HG02973 (cell line): Measurements from ENCODE around the gene BAIAP3.
A peak's percentile ranks its signal among the peaks of the same experiment; 100 is the strongest.

Source experiments
- ATAC-seq: cut with Tn5 transposase; IDR thresholded peaks from one replicate; pipeline ENCODE4 v1.9.1; 2021; ENCODE audit warnings: moderate library complexity; ENCODE audit not compliant: unreplicated experiment

Gene BAIAP3

DNA sequence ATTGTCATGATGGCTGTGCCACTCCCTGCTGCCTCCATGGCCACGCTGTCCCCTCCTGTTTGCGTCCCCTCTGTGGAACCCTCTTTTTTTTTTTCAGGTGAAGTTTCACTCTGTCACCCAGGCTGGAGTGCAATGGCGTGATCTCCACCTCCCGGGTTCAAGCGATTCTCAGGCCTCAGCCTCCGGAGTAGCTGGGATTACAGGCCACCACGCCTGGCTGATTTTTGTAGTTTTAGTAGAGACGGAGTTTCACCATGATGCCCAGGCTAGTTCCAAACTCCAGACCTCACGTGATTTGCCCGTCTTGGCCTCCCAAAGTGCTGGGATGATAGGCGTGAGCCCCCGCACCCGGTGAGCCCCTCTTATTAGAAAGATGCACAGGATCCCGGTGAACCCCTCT is 35.0 kb upstream of the BAIAP3 start:
- no peak for ATAC-seq

DNA sequence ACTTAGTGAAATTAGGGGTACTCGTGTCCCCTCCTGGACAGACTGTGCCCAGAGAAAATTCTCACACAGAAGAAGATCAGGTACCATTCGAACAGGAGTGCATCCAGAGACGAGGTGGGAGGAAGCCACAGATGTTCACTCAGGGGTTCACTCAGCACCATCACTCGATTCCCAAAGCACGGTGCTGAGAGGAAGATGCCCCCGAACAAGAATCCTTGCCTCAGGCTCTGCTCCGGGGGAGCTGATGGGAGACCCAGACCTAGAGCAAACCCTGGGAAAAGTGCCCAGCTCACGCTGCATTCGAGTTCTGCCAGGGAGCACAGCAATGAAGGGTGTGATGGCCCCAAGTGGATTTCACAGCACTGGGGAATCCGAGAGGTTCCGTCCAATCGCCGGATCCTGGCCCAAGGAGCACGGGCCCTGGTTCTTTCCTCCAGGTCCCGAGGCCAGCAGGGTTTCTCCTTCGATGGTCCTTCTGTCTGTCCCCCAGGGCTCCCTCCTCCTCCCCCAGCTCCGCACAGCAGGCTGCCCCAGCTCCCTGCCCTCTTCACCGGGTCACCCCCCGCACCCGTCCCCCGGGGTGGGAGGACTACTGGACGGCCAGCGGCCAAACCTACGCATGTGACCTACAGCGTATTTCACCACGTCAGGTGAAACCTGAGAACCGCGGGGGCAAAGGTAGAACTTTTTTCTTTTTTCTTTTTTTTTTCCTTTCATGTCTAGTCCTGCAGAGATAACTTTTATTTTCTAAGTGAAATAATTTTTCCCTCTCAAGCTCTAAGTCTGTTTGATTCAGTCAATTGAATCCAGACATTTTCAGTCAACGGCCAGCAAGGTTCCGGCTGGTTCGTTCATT is 34.2 kb upstream of the BAIAP3 start:
- ATAC-seq = no peak

DNA sequence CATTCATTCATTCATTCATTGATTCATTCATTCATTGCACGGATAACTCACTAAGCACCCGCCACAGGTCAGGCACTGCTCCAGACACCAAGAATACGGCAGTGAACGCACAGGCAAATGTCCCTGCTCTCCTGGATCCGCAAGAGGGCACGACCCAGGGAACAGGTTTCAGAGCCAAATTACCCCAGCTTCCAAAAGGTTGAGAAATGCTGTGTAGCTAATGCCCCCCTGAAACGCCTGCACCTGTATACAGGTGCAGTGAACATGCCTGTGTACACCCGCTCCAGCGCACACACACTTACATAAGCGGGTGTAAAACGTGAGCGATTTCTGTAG is 33.6 kb upstream of the BAIAP3 start:
- ATAC-seq = no peak

DNA sequence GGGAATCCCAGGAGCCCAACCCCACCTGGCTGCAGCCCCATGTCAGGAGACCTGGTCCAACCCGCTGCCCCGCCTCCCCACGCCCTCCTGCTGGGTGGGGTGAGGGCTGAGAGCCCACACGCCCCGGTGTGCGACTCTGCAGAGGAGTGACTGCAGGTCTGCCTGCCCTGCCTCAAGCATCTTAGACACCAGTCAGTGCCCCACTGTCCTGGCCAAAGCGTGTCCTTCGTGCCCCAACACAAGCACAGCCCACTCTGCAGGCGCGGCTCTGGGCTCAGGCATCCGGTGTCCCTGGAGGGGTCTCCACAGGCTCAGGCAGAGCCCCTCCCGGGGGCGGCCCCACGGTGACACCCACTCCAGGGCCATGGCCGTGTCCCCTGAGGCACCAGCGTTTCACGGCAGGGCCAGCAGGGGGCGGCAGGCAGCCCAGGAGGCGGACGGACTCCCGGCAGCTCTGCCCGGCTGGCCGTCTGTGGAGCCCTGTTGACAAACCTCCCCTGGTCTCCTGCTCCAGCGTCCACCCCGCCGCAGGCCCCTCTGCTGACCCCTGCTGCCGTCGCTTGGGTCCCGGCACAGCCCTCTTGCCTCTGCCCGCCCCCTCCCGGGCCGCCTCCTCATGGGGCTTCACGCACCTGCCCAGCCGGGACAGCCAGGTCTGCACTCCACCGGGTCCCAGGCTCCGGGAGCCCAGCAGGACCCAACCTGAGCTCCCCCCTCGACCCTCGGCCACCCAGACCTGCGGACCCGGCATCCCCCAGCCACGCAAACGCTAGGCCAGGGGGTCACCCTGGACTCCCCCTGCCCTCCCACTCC is 32.6 kb upstream of the BAIAP3 start:
- ATAC-seq = no peak

DNA sequence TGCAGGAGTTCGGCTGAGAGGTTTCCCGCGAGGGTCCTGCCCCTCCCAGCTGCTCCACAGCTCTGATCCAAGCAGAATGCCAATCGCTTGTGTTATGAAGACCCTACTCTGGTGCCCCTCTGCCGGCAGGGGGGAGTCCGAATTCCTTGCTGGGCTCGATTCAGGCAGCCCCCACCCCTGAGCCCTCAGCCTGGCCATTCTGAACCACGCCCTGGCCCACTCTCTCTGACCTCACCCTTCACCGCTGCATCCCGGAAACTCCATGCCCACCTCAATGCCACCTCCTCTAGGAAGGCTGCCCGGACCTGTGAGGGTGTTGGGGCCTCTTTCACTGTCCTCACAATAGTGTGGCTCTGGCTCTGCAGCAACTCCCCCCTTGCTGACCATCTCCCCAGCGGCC is 31.9 kb upstream of the BAIAP3 start:
- ATAC-seq = no peak

DNA sequence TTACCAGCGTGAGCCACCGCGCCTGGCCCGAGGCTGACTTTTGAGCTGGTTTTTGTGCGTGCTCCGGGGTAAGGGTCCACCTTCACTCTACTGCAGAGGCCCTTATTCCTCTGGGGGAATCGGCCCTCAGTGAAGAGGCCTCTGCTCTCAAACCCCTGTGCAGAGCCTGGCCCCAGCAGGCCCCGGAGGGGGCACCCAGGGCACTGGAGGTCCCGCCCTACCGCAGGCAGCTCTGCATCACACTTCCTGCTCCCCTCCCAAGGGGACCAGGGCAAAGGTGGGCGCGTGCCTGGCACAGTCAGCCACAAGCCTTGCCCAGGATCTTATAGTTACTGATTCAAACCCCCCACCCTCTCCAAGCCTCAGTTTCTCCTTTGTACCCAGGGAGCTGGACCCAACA is 27.6 kb upstream of the BAIAP3 start:
- no peak for ATAC-seq

DNA sequence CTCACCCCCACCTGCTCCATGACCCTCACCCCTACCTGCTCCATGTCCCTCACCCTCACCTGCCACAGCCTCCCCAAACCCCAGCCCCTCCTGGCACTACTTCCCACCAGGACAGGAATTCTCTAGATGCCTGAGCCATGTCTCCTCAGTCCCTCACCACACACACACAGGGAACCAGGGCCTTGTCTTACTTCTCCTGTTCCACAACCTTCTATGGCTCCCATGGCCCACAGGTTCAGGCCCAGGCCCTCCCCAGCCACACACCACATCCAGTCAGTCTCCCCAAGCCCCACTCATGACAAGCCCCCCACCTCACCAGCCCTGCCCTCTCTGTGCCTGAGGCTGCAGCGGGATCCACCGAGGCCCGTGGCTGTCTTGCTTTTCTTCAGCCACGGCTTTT is 27.1 kb upstream of the BAIAP3 start:
- ATAC-seq = no peak

DNA sequence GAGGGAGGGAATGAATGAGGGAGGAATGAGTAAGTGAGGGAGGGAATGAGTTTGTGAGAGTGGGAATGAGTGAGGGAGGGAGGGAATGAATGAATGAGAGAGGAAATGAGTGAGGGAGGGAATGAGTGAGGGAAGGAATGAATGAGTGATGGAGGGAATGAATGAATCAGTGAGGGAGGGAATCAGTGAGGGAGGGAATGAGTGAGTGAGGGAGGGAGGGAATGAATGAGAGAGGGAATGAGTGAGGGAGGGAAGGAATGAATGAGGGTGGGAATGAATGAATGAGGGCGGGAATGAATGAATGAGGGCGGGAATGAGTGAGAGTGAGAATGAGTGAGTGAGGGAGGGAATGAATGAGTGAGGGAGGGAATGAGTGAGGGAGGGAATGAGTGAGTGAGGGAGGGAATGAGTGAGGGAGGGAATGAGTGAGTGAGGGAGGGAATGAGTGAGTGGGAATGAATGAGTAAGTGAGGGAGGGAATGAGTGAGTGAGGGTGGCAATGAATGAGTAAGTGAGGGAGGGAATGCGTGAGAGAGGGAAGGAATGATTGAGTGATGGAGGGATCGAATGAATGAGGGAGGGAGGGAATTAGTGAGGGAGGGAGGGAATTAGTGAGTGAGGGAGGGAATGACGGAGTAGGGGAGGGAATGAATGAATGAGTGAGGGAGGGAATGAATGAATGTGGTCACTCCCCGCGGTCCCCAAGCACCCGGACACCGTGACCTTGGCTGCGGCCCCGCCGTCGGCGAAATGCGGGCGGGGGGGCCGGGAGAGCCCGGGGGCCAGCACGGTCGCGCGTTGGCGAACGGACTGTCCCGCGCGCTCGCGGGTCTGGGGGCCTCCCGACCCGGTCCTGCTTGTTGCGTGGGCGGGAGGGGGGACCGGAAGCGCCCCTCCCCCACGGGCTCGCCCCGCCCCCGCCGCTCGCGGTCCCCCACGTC is 25.1 kb upstream of the BAIAP3 start:
- ATAC-seq = peak; percentile 12

DNA sequence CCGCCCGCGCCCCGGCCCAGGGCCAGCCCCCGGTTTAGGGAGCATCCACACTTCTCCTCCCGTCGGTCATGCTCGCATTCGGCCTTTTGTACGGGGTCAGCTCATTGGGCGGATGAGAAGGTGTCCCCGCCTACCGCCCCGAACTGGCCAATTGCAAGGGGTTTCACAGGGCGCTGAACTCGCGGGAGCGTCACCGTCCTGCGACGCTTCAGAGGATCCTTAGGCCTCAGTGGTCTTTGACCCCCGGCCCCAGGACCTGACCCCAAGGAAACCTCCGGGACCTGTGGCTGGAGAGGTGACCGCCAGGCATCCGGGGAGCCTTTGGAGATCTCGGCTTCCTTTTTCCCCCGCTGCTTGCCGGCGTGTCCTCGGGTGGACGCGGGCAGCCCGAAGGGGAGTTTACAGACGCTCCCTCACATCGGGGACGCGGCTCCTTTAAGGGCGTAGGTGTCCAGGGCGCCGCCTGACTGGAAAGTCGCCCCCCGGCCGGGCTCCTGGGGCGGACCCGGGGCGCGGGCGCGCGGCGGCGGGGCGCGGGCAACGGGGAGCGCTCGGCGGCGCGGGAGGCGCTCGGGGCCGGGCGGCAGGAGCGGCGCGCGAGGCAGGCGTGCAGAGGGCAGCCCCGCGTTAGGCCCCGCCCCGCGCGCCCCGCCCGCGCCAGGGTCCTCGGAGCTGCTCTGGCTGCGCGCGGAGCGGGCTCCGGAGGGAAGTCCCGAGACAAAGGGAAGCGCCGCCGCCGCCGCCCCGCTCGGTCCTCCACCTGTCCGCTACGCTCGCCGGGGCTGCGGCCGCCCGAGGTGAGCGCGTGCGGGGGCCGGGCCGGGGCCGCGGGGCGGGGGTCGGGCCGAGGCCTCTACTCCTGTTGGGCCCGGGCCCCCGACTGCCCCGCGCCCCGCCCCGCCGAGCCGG is 24.2 kb upstream of the BAIAP3 start, which contains the start of gene UBE2I:
UBE2I (plus strand) TSS at position 660 of the 909 bp plus-strand sequence. CDS start 4,395 bp downstream, outside the sequence.
- ATAC-seq = peak; percentile 49

DNA sequence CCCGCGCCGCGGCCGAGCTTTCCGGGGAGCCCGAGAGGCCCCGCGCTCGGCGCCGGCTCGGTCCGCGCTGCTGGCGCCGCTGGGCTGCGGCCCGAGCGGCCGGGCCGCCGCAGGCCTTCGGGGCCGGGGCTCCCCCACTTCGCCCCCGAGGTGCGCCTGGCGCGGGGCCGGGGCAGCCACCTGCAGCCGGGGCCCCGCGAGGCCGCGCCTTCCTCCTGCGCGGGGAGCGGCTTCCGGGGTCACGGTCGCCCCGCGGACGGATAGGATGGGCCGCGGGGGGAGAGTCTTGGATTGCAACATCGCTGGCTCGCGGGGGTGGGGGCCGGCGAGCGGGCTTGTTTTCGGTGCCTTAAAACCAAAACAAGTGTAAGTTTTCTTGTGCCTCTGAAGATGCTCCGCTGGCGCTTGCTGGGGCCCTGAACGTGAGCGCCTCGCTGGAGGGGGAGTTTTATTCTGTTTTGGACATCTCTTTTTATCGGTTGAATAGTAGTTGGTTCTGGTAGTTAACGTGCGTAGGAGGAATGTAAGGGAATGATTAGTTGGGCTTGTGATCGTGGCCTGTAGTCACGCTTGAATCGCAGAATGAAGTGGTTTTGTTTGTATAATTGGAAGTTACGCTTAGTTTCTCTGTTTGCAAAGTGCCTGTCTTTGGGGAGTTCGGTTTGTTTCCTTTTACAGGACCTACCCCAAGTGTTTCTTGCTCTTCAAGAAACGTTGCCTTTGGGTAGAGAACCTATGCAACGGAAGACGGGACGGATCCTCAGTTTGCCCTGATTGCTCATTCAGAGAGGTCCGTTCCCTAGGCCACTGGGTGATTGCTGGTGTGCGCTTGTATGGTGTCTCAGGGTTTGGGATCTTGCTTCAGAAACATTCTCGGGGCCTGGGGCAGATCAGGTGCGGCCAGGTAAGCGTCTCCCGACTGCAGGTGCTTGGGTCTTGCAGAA is 23.3 kb upstream of the BAIAP3 start:
- peak; percentile 11 for ATAC-seq

DNA sequence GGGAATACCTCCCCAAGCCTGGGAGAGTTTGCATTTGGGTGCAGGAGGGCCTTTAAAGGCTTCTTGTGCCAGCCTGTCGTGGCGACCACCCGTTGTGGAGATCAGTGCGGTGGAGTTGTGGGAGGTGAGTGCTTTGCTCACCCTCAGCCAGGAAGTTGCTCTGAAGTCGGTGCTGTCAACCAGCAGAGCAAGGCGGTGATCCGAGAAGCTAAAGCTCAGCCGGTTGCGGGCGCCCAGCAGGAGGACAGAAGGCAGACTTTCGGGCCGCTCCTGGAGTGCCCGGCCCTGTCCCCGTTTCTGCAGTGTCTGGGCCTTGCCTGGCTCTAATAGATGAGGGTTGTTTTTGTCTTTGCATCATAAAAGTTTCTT is 22.6 kb upstream of the BAIAP3 start:
- no peak for ATAC-seq

DNA sequence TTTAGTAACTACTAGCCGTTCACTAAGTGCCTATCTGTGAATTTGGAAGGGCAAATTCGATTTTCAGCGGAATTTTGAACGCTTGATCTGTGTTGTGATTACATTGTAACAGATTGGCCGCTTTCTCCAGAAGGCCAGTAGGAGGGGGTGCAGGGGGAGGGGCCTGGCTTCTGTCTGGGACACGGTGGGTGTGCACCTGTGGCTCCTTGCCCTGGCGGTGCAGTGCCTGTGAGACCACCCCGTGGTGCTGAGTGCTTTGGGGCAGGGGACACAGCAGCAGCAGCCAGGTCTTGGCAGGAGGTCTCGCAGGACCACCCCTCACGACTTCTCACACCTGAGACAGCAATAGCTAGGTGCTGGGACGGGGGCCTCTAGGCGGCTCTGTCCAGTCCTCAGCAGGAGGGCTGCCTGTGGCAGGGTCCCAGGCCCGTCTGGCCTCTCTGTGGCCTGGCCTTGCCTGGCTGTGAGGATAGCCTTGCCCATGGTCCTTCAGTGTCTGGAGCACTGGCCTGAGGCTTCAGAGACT is 22.2 kb upstream of the BAIAP3 start:
- no peak for ATAC-seq

DNA sequence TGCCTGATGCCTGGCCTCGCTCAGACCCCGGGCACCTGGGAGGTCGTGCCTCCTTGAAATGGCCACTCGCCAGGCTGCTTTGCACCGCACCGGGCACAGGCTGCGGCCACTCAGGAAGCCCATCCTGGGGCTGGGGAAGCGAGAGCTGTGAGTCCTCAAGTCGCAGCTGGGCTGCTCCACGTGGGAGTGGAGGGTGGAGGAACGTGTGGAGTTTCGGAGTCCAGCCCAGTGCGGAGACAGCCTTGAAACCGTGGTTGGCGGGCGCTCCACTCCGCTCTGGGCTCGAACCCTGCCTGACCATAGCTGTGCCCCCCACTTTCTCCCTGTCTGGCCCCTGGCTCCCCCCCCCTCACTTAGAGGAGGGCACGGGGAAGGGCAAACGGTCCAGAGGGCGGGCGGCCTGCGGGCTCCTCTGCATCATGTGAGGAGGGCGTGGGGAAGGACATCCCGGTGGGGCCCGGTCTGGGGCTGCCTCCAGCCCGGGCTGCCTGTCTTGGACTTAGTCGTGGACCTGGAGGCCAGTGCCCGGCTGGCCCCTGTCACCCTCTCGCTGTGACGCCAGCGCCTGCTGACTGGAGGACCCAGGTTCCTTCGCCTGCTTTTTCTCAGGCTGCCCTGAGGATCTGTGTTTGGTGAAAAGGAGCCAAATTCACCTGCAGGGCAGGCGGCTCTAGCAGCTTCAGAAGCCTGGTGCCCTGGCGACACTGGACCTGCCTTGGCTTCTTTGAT is 21.5 kb upstream of the BAIAP3 start:
- ATAC-seq = no peak

DNA sequence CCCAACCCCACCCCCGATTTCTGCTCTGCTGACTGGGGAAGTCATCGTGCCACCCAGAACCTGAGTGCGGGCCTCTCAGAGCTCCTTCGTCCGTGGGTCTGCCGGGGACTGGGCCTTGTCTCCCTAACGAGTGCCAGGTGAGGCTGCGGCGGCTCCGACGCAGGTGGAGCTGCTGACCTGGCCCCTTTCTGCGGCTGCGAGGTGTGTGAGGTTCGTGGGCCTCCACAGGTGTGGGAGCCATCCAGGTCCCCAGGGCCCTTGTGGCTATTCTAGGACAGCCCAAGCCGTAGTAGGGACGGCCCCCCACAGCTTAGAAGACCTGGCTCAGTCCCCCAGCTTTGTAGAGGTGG is 21.0 kb upstream of the BAIAP3 start:
- ATAC-seq = no peak

DNA sequence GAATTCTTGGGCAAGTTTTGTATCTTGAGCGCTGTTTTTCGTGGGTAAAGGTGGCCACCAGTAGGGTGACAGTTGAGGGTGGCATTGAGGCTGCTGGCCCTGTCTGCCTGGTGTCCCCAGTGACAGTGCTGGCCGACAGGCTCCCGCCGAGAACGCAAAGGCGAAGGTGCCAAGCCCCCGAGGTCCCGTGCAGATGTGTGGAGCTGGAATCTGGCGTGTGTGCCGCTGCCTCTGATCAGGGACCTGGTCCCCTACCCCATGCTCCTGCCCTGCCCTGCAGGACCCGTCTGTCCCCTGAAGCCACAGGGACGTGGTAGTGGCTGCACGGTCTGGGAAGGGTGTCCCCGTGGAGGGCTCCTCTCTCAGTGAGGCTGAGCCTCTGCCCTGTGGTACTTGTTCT is 20.5 kb upstream of the BAIAP3 start:
- no peak for ATAC-seq

DNA sequence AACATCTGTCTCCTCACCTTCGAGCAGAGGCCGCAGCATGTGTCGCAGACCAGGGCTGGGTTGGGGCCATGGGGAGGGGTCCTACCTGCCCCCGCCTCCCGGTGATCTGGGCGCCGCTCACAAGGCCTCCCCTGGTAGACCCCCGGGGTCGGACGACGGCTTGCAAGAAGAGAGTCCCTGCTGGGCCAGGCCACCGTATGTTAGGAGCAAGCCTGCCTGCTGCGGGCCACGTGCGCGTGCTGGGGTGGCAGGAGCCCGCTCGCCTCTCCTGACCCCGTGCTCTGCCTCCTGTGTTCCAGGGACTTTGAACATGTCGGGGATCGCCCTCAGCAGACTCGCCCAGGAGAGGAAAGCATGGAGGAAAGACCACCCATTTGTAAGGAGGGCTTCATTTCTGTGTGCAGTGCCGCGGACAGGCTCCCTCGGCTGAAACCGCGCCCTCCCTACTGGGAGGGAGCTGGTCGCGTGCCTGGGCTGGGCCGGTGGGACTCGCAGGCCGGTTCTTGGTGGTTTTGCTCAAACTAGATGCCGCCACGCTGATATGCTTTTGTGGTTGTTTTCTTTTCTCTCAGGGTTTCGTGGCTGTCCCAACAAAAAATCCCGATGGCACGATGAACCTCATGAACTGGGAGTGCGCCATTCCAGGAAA is 19.6 kb upstream of the BAIAP3 start:
- no peak for ATAC-seq

DNA sequence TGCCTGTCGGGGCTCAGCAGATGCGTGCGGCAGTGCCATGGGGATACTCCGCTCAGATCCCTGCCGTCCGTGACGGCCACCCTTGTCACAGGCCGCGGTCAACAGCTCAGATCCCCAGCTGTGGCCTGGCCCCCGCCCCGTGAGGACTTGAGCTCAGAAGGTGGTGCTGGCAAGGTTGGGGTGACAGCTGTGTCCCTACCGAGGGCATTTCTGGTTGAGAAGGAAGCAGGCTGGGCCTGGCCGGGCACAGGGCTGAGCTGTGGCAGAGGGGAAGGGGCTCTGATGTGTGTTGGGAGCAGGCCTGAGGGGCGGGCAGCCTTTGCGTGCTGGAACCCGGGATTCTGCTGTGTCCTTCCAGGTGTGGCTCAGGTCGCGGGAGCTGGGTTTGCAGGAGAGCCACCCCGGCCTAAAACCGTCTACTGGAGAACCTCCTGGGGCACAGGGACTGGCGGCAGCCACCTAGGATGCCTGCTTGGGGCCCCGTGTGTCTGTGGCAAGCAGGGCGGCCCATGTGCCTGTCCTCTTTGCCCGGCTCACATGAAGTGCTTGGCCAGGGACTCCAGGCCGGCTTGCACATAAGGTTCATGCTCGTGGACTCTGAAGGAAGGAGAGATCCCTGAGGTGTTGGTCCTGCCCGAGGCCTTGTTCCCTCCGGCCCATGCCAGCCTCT is 18.9 kb upstream of the BAIAP3 start:
- no peak for ATAC-seq
